Large intestine (tissue), 3 donors: ENCODE data around the gene MAGOHB. TPM values are rescaled to one million over a fixed set of nuclear protein-coding genes. Genes with fewer than 3 reads are reported as not detected.

Source experiments
- DNase-seq, 2 donors: peaks; one replicate each; pipeline versions ENCODE4 v3.0.0 to v3.0.0-alpha.2; 2013
- H3K27ac ChIP-seq: one replicate; pipeline ENCODE4 v1.5.1; 2013; ENCODE audit warnings: low read length
- H3K27me3 ChIP-seq: 2 replicates; pipeline ENCODE4 v1.6.1; 2013; ENCODE audit warnings: low read length; ENCODE audit not compliant: control insufficient read depth, insufficient read depth
- H3K36me3 ChIP-seq: 2 replicates; pipeline ENCODE4 v1.6.1; 2013; ENCODE audit warnings: low read length; ENCODE audit not compliant: control insufficient read depth, insufficient read depth
- H3K4me1 ChIP-seq: one replicate; pipeline ENCODE4 v1.6.1; 2013; ENCODE audit warnings: low read length; ENCODE audit not compliant: control insufficient read depth, insufficient read depth
- H3K4me3 ChIP-seq: one replicate; pipeline ENCODE4 v1.5.1; 2013; ENCODE audit warnings: low read length
- H3K9me3 ChIP-seq: one replicate; pipeline ENCODE4 v1.6.1; 2013; ENCODE audit warnings: mild to moderate bottlenecking, low read depth, low read length, moderate library complexity; ENCODE audit not compliant: control insufficient read depth
- WGBS: methylation state at CpG from one replicate; pipeline ENCODE4 v1.1.5; 2013; ENCODE audit warnings: low lambda C conversion rate; ENCODE audit not compliant: insufficient coverage; 5-methylcytosine and 5-hydroxymethylcytosine counted together
- polyA plus RNA-seq: library from polyadenylated mRNA; unstranded; fragments of 120-200 nt; gene quantifications from one replicate; pipeline ENCODE4 v1.2.1, GENCODE V29; 2013

Gene MAGOHB
- polyA plus RNA-seq, 1 donor: 24.1 TPM

DNA sequence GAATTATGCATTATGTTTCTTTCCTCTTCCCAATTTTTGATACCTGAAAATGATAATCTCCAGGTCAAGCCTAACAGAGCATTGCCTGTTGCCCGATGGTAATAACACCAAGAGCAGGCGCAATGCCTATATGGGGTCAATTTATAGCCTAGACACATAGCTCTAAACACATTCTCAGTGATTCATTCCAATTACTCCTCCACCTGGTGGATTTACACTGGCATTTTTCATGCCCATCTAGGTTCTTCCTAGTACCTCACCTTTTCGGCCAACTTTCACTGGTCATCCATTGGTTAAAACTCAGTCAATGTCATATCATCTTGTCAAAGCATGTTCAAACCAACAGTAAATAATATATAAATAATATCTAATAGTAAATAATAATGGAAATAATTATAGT is 54.6 kb downstream of the MAGOHB start:
- no peak overlapping the region for H3K27ac ChIP-seq
- H3K4me1 ChIP-seq: no peaks in the 10 kb centered on the region
- peaks cover 2% of the 10 kb centered on the region for H3K27me3 ChIP-seq
- WGBS: no CpG with 5 or more reads among the region's 3 CpGs
- no peak for DNase-seq
- no peaks in the 10 kb centered on the region for H3K9me3 ChIP-seq
- H3K36me3 ChIP-seq: no peaks in the 10 kb centered on the region
- H3K4me3 ChIP-seq: no peak overlapping the region

DNA sequence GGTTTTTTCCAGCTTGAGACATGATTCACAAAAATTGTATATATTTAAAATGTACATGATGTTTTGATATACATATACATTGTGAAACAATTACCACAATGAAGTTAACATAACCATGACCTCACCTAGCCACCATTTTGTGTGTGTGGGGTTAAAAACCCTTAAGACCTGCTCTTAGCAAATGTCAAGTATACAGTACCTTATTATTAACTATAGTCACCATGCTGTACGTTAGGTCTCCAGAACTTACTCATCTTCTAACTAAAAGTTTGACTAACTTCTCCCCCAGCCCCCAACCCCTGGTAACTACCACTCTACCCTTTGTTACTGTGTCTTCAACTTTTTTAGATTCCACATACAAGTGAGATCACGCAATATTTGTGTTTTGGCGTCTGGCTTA is 55.1 kb downstream of the MAGOHB start:
- DNase-seq: no peak

DNA sequence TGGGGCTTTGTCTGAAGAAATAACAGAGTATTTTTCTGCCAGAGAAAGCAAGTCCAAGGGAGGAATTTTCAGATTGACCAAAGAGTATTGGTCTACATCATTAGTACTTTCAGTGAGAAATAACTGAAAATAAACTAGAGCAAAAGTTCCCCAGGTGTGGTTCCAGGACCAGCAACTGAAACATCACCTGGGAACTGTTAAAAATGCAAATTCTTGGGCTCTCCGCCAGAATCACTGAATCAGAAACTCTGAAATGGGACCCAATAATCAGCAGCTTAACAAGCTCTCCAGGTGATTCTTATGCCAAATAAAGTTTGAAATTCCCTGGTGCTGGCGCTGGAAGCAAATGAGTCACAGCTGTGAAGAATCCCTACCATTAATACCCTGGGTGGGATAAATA is 55.6 kb downstream of the MAGOHB start:
- WGBS: 80% methylated on average over 1 of the region's 2 CpGs

More for the DNA sequence above, 55.1 kb downstream of the MAGOHB start:
- 67% methylated on average over 1 of the region's 3 CpGs for WGBS
- H3K36me3 ChIP-seq: no peaks in the 10 kb centered on the region
- no peaks in the 10 kb centered on the region for H3K9me3 ChIP-seq
- H3K27me3 ChIP-seq: peaks cover 2% of the 10 kb centered on the region
- no peaks in the 10 kb centered on the region for H3K4me1 ChIP-seq
- no peak overlapping the region for H3K4me3 ChIP-seq
- no peak overlapping the region for H3K27ac ChIP-seq

DNA sequence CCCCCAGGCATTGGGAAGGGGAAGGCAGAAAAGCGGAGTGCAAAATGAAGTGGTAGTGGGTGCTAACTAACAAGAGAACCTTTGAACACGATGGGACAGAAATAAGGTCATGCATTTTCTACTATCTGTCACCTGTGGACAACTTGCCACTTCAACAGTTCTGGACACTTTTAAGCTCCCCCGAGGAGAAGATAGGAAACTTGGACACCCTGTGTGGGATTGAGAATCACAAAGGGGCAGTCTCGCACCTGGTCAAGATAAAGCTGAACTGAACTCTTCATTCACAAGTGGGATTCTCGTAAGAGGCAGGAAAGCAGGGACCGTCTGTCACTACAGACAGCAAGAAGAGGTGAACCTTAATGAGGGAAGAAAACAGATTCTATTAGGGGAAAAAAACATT is 56.1 kb downstream of the MAGOHB start:
- H3K9me3 ChIP-seq: no peaks in the 10 kb centered on the region
- H3K27me3 ChIP-seq: peaks cover 2% of the 10 kb centered on the region
- 80% methylated on average over 2 of the region's 6 CpGs for WGBS
- H3K36me3 ChIP-seq: no peaks in the 10 kb centered on the region
- no peak for DNase-seq
- H3K4me3 ChIP-seq: no peak overlapping the region
- H3K4me1 ChIP-seq: no peaks in the 10 kb centered on the region
- no peak overlapping the region for H3K27ac ChIP-seq

More for the DNA sequence above, 55.6 kb downstream of the MAGOHB start:
- Histone ChIP-seq H3K4me1 (no peaks in the 10 kb centered on the region), H3K27ac (no peak overlapping the region), H3K36me3 (no peaks in the 10 kb centered on the region), H3K4me3 (no peak overlapping the region), H3K27me3 (peaks cover 2% of the 10 kb centered on the region), H3K9me3 (no peaks in the 10 kb centered on the region)
- DNase-seq: no peak

DNA sequence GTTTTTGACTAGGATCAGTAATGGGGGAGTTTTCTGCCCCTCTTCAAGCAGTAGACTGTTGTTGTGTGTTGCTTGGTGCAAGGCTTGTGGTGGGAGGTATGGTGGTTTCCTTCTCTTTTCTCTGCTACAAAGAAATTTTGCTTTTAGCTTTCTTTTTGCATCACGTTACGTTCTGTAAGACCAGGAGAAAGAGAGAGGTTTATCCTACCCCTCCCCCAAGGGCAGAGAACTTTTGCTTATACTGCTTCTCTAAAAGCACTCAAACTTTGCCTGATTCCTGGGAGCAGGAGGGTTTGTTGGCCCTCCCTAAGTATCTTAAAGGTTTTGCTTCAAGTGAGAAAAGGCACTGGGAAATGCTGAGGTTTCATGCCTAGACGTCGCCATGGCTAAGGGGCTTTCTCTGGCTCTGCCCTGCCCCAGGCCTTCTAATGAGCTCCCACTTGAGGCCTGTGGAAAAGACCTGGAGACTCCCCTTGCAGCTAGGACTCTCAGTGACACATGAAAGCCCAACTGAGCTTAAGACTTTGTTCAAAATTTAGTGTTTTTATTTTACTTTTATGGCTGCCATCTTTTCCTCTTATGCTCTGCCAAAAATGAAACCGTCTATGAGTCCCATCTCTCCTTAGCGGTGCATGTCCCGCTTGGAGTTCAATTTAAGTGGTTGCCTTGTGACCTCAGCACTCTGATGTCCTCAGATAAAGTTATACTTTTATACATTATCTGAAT is 58.5 kb downstream of the MAGOHB start:
- Histone ChIP-seq H3K4me3 (no peak overlapping the region), H3K9me3 (peaks cover 7% of the 10 kb centered on the region), H3K4me1 (no peaks in the 10 kb centered on the region), H3K27me3 (peaks cover 2% of the 10 kb centered on the region), H3K27ac (no peak overlapping the region), H3K36me3 (no peaks in the 10 kb centered on the region)
- 70% methylated on average over 2 of the region's 7 CpGs for WGBS
- no peak for DNase-seq

DNA sequence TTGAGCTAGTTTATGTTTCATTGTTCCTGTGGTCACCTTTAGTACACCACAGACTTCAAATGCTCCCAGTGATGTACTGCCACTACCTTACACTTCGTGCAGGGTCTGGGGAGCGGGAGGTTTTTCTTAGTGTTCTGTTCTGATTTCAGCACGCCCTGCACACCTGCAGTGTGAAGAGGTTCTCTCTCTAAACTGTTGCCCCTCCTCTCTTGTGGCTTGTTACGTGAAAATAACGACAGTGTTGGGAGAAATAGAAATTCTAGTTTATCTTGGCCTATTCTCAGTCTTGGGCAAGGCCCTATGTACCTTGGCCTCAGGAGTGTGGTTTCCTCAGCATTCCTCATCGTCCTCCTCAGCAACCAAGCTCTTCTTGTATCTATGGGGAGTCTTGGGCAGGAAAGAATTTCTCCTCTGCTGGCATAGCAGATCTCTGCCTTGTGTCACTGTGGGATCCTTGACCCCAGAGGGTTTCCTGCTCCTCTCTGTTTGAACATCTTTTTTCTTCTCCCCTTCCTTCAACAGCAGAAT is 59.1 kb downstream of the MAGOHB start:
- peak in 1 of 2 donors; percentile 8 for DNase-seq
- no CpG with 5 or more reads among the region's 6 CpGs for WGBS
- Histone ChIP-seq H3K4me3 (no peak overlapping the region), H3K9me3 (peaks cover 7% of the 10 kb centered on the region), H3K27ac (no peak overlapping the region), H3K36me3 (no peaks in the 10 kb centered on the region), H3K4me1 (no peaks in the 10 kb centered on the region), H3K27me3 (peaks cover 2% of the 10 kb centered on the region)

Other genes with a start within 250 kb of the MAGOHB start
- 4.2 TPM for gene KLRK1, start 223.6 kb downstream of the MAGOHB start, polyA plus RNA-seq
- gene KLRC4, start 203.9 kb downstream of the MAGOHB start, polyA plus RNA-seq: 0.87 TPM
- gene KLRC3, start 193.0 kb downstream of the MAGOHB start, polyA plus RNA-seq: 0.72 TPM
- gene KLRC2, start 177.6 kb downstream of the MAGOHB start, polyA plus RNA-seq: 1.6 TPM
- 3.7 TPM for gene KLRC1, start 160.2 kb downstream of the MAGOHB start, polyA plus RNA-seq
- 2.8 TPM for gene EIF2S3B, start 107.7 kb downstream of the MAGOHB start, polyA plus RNA-seq
- gene STYK1, start 60.4 kb upstream of the MAGOHB start, polyA plus RNA-seq: 0.94 TPM
- 140 TPM for gene YBX3, start 109.7 kb upstream of the MAGOHB start, polyA plus RNA-seq
- not detected for gene TAS2R7, start 189.0 kb upstream of the MAGOHB start, polyA plus RNA-seq
- gene TAS2R8, start 193.7 kb upstream of the MAGOHB start, polyA plus RNA-seq: not detected
- gene TAS2R9, start 196.6 kb upstream of the MAGOHB start, polyA plus RNA-seq: not detected
- 1.2 TPM for gene TAS2R10, start 212.7 kb upstream of the MAGOHB start, polyA plus RNA-seq
- 6.1 TPM for gene PRR4, start 235.9 kb upstream of the MAGOHB start, polyA plus RNA-seq